ENCODE measurements around the gene OTOGL.

DNA sequence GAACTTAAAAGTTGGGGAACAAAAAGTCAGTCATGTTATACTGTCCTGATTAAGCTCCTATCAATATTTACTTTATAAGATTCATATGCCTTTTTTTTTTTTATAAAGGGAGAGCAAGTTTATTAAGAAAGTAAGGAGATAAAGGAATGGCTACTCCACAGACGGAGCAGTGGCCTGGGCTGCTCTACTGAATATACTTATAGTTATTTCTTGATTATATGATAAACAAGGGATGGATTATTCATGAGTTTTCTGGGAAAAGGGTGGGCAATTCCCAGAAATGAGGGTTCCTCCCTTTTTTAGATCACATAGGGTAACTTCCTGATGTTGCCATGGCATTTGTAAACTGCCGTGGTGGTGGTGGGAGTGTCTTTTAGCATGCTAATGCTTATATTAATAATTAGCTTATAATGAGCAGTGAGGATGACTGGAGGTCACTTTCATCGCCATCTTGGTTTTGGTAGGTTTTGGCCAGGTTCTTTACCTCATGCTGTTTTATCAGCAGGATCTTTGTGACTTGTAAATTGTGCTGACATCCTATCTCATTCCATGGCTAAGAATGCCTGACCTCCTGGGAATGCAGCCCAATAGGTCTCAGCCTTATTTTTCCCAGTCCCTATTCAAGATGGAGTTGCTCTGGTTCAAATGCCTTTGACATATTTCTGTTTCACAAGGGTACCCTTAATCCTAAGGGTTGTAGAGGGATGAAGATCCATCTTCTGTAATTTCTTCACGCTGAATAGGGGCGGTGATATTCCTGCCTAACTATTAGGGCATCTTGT is 73.9 kb downstream of the OTOGL start:
- TF ChIP-seq CTCF (IDR thresholded peaks at IDR 0.05 in 8 of 11, conservative IDR thresholded peaks at IDR 0.05 in 3 of 11) (no peak), POLR2A (IDR thresholded peaks at IDR 0.05) (no peak), POLR2AphosphoS5 (IDR thresholded peaks at IDR 0.05) (no peak)
